Measurements from ENCODE around the gene THAP3. TPM values are rescaled to one million over a fixed set of nuclear protein-coding genes. Genes with fewer than 3 reads are reported as not detected.

The THAP3 gene
- total RNA-seq, result 11.9 and 12.0 TPM in 2 replicates

DNA sequence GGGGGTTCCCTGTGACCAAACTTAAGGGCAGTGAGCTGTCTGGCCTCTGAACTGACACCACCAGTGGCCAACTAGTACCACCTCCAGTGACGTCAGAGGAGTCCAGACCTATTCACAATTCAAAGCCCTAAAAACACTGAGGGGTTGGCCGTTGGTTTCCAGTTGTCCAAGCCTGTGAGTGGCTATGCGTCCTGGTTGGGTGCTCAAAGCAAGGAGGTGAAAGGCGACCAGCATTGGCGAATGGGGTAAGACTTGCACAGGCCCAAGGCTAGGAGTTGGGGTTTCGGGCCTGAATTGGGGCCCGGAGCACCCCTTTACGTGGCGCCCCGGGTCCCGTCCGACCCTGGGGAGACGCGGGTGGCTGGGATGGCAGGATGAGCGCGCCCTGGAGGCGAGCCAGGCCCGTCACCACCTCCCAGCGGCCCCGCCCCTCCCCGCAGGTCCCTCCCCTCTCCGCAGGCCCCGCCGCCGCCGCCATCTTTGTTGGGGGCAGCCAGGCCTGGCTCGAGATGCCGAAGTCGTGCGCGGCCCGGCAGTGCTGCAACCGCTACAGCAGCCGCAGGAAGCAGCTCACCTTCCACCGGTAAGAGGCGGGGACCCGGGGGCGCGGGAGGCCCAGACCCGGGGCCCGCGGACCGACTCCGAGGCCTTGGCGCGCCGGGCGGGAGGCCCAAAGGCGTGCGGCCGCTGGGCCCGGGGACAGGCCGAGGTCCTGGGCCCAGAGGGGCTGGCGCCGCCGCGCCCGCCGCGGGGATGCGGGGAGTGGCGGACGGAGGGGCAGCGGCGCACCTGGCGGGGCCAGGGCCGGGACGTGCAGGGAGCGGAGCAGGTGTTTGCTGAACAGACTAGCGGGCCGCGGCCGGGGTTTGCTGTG lies at the start of gene THAP3:
THAP3 (plus strand) TSS at position 159 of the 874 bp plus-strand sequence; CDS start at position 510, 351 bp downstream.

GRCh38 chr1:6579374-6580118 lies 45.1 kb upstream of the THAP3 start, which contains the start of gene ZBTB48:
Gene ZBTB48 (plus strand): TSS chr1:6579994. CDS start chr1:6580610, 616 bp downstream.

GRCh38 chr1:6602669-6603237 lies 21.9 kb upstream of the THAP3 start, which contains the start of gene KLHL21:
Gene KLHL21 (minus strand): TSS chr1:6602869. CDS start chr1:6602817, 52 bp downstream.

GRCh38 chr1:6613361-6614018 lies 11.2 kb upstream of the THAP3 start, which contains the start of gene PHF13:
Gene PHF13 (plus strand): TSS chr1:6613731. CDS start chr1:6614067, 336 bp downstream.

Other genes with a start within 250 kb of the THAP3 start
- 54.7 and 68.6 TPM in 2 replicates for gene ACOT7, start 231.1 kb upstream of the THAP3 start, total RNA-seq
- 32.6 and 40.6 TPM in 2 replicates for gene HES2, start 204.9 kb upstream of the THAP3 start, total RNA-seq
- 0.65 and 1.1 TPM in 2 replicates for gene ESPN, start 200.1 kb upstream of the THAP3 start, total RNA-seq
- gene TNFRSF25, start 158.7 kb upstream of the THAP3 start, total RNA-seq, result 15.2 and 15.4 TPM in 2 replicates
- gene PLEKHG5, start 133.2 kb upstream of the THAP3 start, total RNA-seq, result 39.0 and 43.3 TPM in 2 replicates
- gene NOL9, start 70.4 kb upstream of the THAP3 start, total RNA-seq, result 53.6 and 66.2 TPM in 2 replicates
- gene TAS1R1, start 69.6 kb upstream of the THAP3 start, total RNA-seq, result 0.07 TPM in 1 of 2 replicates, not detected in the other
- gene ZBTB48, start 44.9 kb upstream of the THAP3 start, total RNA-seq, result 7.8 and 10.1 TPM in 2 replicates
- gene KLHL21, start 22.0 kb upstream of the THAP3 start, total RNA-seq, result 28.3 and 31.5 TPM in 2 replicates
- gene PHF13, start 11.1 kb upstream of the THAP3 start, total RNA-seq, result 10.4 and 11.6 TPM in 2 replicates
- gene DNAJC11, start 76.9 kb downstream of the THAP3 start, total RNA-seq, result 54.1 and 56.3 TPM in 2 replicates
- 67.2 and 67.8 TPM in 2 replicates for gene CAMTA1, start 160.6 kb downstream of the THAP3 start, total RNA-seq